Measurements from ENCODE around the gene C10orf120.

Gene C10orf120

DNA sequence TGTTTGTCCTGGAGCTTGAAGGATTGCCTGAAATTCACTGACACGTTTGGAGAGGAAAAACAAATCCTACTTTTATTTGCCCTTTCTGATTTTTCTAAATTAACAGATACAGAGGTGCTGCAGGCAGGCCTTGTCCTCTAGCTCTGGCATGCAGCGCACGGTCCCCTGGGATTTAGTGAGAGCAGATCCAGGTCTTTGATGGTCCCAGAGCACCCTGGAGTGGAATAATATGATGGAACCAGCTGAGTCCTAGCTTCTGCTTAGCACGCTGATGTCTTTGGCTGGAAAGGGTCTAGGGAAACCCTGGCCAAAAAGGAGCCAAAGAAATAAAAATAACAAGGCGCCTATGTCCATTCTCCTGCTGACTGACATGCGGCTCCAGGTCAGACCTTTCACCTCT, 40.5 kb downstream of the C10orf120 start:
- TF ChIP-seq, protein P1, sequence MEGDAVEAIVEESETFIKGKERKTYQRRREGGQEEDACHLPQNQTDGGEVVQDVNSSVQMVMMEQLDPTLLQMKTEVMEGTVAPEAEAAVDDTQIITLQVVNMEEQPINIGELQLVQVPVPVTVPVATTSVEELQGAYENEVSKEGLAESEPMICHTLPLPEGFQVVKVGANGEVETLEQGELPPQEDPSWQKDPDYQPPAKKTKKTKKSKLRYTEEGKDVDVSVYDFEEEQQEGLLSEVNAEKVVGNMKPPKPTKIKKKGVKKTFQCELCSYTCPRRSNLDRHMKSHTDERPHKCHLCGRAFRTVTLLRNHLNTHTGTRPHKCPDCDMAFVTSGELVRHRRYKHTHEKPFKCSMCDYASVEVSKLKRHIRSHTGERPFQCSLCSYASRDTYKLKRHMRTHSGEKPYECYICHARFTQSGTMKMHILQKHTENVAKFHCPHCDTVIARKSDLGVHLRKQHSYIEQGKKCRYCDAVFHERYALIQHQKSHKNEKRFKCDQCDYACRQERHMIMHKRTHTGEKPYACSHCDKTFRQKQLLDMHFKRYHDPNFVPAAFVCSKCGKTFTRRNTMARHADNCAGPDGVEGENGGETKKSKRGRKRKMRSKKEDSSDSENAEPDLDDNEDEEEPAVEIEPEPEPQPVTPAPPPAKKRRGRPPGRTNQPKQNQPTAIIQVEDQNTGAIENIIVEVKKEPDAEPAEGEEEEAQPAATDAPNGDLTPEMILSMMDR (IDR thresholded peaks at IDR 0.05; ENCODE audit: low read length, missing control alignments) = no peak
- no peak overlapping the region for H3K4me3 ChIP-seq (replicated peaks; ENCODE audit: low read depth, low read length)
- DNase-seq (ENCODE audit: low read depth) = no peak

DNA sequence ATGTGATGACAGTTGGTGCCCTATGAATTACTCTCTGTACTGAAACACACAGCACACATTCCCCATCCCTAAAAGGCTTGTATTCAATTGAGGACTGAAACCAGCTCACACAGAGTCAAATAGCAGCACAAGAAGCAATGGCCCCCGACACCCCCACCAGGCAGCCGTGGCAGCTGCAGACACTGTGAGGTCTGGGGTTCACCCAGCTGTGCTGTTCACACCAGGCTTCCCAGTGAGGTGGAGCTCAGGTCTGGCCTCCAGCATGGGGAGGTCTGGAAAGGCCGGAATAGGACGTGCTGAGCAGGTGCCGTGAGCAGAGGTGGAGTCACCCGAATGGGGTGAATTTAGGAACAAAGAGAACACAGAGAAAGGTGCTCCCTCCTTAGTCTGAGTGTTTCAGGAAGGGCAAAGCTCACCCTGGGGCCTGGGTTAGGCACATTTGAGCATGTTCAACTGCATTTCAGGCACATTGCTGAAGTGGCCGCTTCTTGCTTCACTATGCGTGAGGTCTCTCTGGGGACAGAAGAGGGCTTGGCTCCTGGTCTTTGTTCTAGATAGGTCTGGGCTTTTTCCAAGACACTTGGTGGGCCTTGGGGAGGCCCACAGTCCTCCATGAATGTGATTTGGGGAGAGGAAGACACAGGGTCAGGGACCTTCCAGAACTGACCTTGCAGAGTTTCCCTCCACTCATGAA, 41.1 kb downstream of the C10orf120 start:
- no peak for DNase-seq (ENCODE audit: low read depth)
- TF ChIP-seq, protein P1 (IDR thresholded peaks at IDR 0.05; ENCODE audit: low read length, missing control alignments) = no peak
- no peak overlapping the region for H3K4me3 ChIP-seq (replicated peaks; ENCODE audit: low read depth, low read length)

GRCh38 chr10:122657729-122658128, 41.9 kb downstream of the C10orf120 start:
- TF ChIP-seq, protein P1 (IDR thresholded peaks at IDR 0.05; ENCODE audit: low read length, missing control alignments) = no peak
- H3K4me3 ChIP-seq (replicated peaks; ENCODE audit: low read depth, low read length) = no peak overlapping the region
- no peak for DNase-seq (ENCODE audit: low read depth)

DNA sequence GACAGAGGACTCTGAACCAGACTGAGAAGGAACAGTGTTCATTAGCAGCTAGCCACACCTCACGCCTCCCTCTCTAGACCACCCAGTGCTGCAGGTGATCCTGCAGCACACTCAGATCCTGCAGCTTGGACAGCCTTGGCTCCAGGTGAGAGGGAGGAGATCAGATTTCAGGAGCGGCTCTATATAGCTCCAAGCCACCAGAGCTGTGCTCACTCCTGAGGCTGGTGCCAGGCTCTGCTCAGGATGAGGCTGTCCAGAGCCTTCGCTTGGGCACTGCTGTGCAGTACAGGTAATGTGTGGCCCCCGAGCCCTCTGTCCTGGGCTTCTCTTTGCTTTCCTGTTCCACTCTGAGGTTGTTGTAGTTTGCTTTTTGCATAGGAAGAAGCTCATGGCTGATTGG, 42.4 kb downstream of the C10orf120 start:
- no peak for DNase-seq (ENCODE audit: low read depth)
- H3K4me3 ChIP-seq (replicated peaks; ENCODE audit: low read depth, low read length) = no peak overlapping the region
- TF ChIP-seq, protein P1 (IDR thresholded peaks at IDR 0.05; ENCODE audit: low read length, missing control alignments) = no peak

DNA sequence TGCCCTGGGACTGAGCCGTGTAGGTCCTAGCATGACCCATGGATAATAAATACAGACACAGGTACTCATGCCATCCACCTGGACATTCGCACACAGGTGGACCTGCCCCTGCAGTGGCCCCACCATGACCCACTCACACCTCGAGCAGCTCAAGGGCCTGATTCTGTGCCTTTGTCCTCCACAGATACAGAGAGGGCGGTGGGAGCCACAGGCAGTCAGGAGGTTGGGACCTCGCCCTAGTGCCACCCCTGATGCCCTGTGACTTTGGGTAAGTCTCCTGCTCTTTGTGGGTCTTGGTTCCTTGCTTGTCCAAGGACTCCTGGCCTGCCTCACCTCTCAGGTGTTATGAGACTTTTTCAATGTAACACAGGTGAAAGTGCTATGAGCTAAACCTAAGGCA, 42.9 kb downstream of the C10orf120 start:
- TF ChIP-seq, protein P1 (IDR thresholded peaks at IDR 0.05; ENCODE audit: low read length, missing control alignments) = no peak
- DNase-seq (ENCODE audit: low read depth) = no peak
- H3K4me3 ChIP-seq (replicated peaks; ENCODE audit: low read depth, low read length) = no peak overlapping the region

- TF ChIP-seq, protein P1 (IDR thresholded peaks at IDR 0.05; ENCODE audit: low read length, missing control alignments) = no peak
- no peak for DNase-seq (ENCODE audit: low read depth)
- H3K4me3 ChIP-seq (replicated peaks; ENCODE audit: low read depth, low read length) = no peak overlapping the region
These were observed 43.3 kb downstream of the C10orf120 start for GRCh38 chr10:122656308-122656705.
